ENCODE data around the gene DHRS1. TPM values are rescaled to one million over a fixed set of nuclear protein-coding genes. Genes with fewer than 3 reads are reported as not detected.

Gene DHRS1
- total RNA-seq, 1 experiment from 2014 or later = 8.9 TPM

GRCh38 chr14:24325963-24326362, 26.4 kb upstream of the DHRS1 start:
- ChIA-PET POLR2A (no interaction called here), CTCF (no interaction called here)
- H3K27ac ChIP-seq (ENCODE audit: low read length) = no peak overlapping the region

GRCh38 chr14:24325041-24325530, 25.5 kb upstream of the DHRS1 start:
- ChIA-PET CTCF (no interaction called here), POLR2A (interaction anchor here (0.6 kb wide), 1 partner anchor 119 kb away, joined by 6 read pairs; no protein-coding TSS in a partner anchor)
- Histone ChIP-seq H3K4me1 (ENCODE audit: control insufficient read depth, insufficient read depth, low read length) (no peaks in the 10 kb centered on the region), H3K27me3 (ENCODE audit: control insufficient read depth, insufficient read depth, low read length) (no peaks in the 10 kb centered on the region), H3K27ac (ENCODE audit: low read length) (no peak overlapping the region), H3K9me3 (ENCODE audit: control insufficient read depth, insufficient read depth, low read depth, low read length) (no peaks in the 10 kb centered on the region), H3K36me3 (ENCODE audit: control insufficient read depth, insufficient read depth, low read length) (no peaks in the 10 kb centered on the region), H3K4me3 (ENCODE audit: low read depth in 2 of 2, low read length in 2 of 2) (no peak overlapping the region)
- TF ChIP-seq CTCF (IDR thresholded peaks at IDR 0.05) (no peak), TCF7L2 (IDR thresholded peaks at IDR 0.05; ENCODE audit: low read depth, low read length) (no peak), SIN3A (IDR thresholded peaks at IDR 0.05; ENCODE audit: borderline replicate concordance, insufficient read depth, low read depth, low read length) (no peak), REST (IDR thresholded peaks at IDR 0.05; ENCODE audit: insufficient read depth in 1 of 2, low read depth in 2 of 2, low read length in 1 of 2) (no peak), POLR2AphosphoS5 (IDR thresholded peaks at IDR 0.05; ENCODE audit: low read depth, low read length) (no peak)
- DNase-seq (ENCODE audit: low read depth, low spot score) = no peak
- intact Hi-C loops (cut with micrococcal nuclease; ENCODE audit: unreplicated experiment) = no loop called here
- no TSS peak for BruUV-seq (replicated peaks)
- ATAC-seq = no peak
- in situ Hi-C loops (cut with HindIII; ENCODE audit: low pct_unique_long_range_greater_than_20kb, low sequenced_read_pairs) = no loop called here

More at GRCh38 chr14:24325963-24326362, 26.4 kb upstream of the DHRS1 start:
- Histone ChIP-seq H3K4me1 (ENCODE audit: control insufficient read depth, insufficient read depth, low read length) (no peaks in the 10 kb centered on the region), H3K36me3 (ENCODE audit: control insufficient read depth, insufficient read depth, low read length) (no peaks in the 10 kb centered on the region), H3K27me3 (ENCODE audit: control insufficient read depth, insufficient read depth, low read length) (no peaks in the 10 kb centered on the region), H3K9me3 (ENCODE audit: control insufficient read depth, insufficient read depth, low read depth, low read length) (no peaks in the 10 kb centered on the region), H3K4me3 (ENCODE audit: low read depth in 2 of 2, low read length in 2 of 2) (no peak overlapping the region)
- intact Hi-C loops (cut with micrococcal nuclease; ENCODE audit: unreplicated experiment) (no loop called here), in situ Hi-C loops (cut with HindIII; ENCODE audit: low pct_unique_long_range_greater_than_20kb, low sequenced_read_pairs) (no loop called here)
- DNase-seq (ENCODE audit: low read depth, low spot score) (no peak), ATAC-seq (no peak)
- TF ChIP-seq REST (IDR thresholded peaks at IDR 0.05; ENCODE audit: insufficient read depth in 1 of 2, low read depth in 2 of 2, low read length in 1 of 2) = no peak
- BruUV-seq (replicated peaks) = no TSS peak

All from Panc1 (cell line).